Articular chondrocyte of knee joint (primary cell): ENCODE measurements around the gene CLTCL1. TPM values are rescaled to one million over a fixed set of nuclear protein-coding genes. Genes with fewer than 3 reads are reported as not detected.

Source experiments
- small RNA-seq: library from RNA; depleted of rRNA; stranded (forward); fragments of <200 nt; gene quantifications from one replicate; pipeline ENCODE3, GENCODE V24; 2012
- total RNA-seq: library from RNA; depleted of rRNA; stranded (reverse); fragments of >200 nt; gene quantifications from 2 replicates; pipeline ENCODE4 v1.2.3, GENCODE V29; 2012

Gene CLTCL1
- total RNA-seq = 5.9 and 10.1 TPM in 2 replicates

DNA sequence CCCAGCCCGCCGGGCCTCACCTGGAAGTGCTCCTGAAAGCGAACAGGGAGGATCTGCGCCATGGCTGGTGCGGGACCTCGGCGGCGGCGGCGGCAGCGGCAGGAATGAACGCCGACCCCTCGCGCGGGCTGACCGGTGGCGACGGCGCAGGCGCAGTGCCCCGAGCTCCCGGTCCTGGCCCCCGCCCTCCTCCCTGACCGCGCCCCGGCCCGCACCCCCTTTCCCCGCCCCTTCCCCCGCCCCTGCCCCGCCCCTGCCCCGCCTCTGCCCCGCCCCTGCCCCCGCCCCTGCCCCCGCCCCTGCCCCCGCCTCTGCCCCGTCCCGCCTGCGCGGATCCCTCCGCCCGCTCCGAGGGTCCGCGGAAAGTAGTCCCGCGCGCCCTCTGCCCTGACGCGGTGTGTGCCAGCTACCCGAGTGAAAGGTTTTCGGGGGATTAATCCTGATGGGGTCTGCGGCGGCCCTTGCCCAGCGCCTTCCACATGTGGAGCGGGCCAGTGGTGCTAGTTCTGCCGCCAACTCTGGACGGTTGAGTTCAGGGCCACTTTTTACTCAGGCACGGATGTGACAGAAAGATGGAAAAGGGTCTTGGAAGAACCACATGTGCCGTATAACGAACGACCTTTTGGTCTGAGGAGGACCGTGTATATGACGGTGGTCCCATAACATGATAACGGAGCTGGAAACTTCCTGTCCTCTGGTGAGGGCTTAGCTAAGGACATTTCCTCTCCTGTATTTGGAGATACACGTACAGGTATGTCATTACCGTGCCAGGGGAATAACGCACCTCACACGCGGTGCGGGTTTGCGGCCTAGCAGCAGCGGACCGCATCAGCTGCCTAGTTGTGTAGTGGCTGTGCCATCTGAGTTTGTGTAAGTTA, at the start of gene CLTCL1:
TSS of gene CLTCL1 (minus strand) at position 140 of the 878 bp plus-strand sequence. CDS start at position 62, 78 bp downstream.

GRCh38 chr22:19178657-19179496, 112.6 kb downstream of the CLTCL1 start, which contains the start of gene SLC25A1:
TSS of gene SLC25A1 (minus strand) at chr22:19178736. CDS start at chr22:19178673, 63 bp downstream.

GRCh38 chr22:19149991-19150390, 141.5 kb downstream of the CLTCL1 start, which contains the start of gene GSC2:
TSS of gene GSC2 (minus strand) at chr22:19150292. CDS start at chr22:19150283, 9 bp downstream.

DNA sequence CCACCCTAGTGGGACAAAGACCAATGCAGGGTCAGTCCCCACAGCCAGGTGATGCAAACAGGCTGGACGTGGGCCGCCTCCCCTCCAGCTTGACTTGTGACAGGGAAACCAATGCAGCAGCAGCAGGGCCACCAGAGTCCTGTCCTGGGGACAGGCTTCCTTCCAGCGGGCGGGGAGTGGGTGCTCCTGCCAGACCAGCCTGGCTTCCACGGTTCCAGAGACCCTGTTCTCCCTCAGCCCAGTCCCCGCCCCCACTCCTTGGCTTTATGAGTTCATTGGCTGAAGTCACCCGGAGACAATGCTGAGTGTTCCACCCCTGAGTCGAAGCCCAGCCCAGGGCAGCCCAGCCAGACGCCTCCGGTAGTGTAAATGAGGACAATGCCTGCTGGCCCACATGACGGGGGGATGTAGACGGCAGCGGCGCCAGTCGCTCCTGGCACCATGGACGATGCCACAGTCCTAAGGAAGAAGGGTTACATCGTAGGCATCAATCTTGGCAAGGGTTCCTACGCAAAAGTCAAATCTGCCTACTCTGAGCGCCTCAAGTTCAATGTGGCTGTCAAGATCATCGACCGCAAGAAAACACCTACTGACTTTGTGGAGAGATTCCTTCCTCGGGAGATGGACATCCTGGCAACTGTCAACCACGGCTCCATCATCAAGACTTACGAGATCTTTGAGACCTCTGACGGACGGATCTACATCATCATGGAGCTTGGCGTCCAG, 160.4 kb downstream of the CLTCL1 start, which contains the start of gene TSSK2:
TSS of gene TSSK2 (plus strand) at position 350 of the 726 bp plus-strand sequence. CDS start at position 442, 92 bp downstream.

Small RNA genes lying within 50 kb of the gene (small RNA-seq; reads per million reads assigned to genes)
- gene AC000081.1 = not detected
- not detected for gene RF00398

Other genes starting within 250 kb of the CLTCL1 start
- gene DGCR2, start 169.3 kb downstream of the CLTCL1 start, total RNA-seq = 30.6 and 35.7 TPM in 2 replicates
- gene TSSK2, start 160.4 kb downstream of the CLTCL1 start, total RNA-seq = not detected in 2 replicates
- gene ESS2, start 147.1 kb downstream of the CLTCL1 start, total RNA-seq = 15.4 and 15.5 TPM in 2 replicates
- not detected in 2 replicates for gene GSC2, start 141.4 kb downstream of the CLTCL1 start, total RNA-seq
- gene SLC25A1, start 113.0 kb downstream of the CLTCL1 start, total RNA-seq = 54.0 and 61.5 TPM in 2 replicates
- 14.6 and 17.9 TPM in 2 replicates for gene HIRA, start 140.0 kb upstream of the CLTCL1 start, total RNA-seq
- gene MRPL40, start 140.8 kb upstream of the CLTCL1 start, total RNA-seq = 34.9 and 49.5 TPM in 2 replicates
- gene C22orf39, start 156.0 kb upstream of the CLTCL1 start, total RNA-seq = 9.5 and 10.7 TPM in 2 replicates
- 49.9 and 51.2 TPM in 2 replicates for gene UFD1, start 187.5 kb upstream of the CLTCL1 start, total RNA-seq
- gene CDC45, start 188.2 kb upstream of the CLTCL1 start, total RNA-seq = 3.4 and 4.8 TPM in 2 replicates
- gene CLDN5, start 232.7 kb upstream of the CLTCL1 start, total RNA-seq = 0.13 and 0.76 TPM in 2 replicates